Measurements from ENCODE around the gene TSPAN4.

DNA sequence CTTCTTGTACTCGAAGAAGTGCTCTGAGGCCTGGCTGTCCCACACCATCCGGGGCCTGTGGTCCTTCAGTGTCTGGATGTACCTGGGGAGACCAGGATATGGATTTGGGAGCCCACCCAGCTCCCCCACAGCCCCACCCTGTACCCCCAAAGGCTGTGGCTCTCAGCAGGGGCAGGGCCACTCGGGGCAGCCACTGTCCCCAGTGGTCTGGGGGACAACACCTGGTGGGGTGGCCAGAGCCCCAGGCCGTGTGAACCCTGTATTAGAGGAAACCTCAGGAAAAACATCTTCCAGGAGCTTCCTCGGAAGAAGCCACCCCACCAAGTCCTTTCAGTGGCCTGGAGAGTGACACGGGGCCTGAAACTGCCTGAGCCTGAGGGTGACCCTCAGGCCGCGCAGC lies 27.8 kb downstream of the TSPAN4 start:
- TF ChIP-seq POLR2A (IDR thresholded peaks at IDR 0.05) (no peak), POLR2AphosphoS5 (IDR thresholded peaks at IDR 0.05) (no peak), EP300 (IDR thresholded peaks at IDR 0.05; ENCODE audit: low read depth) (no peak)
- TF ChIP-seq, protein P1, sequence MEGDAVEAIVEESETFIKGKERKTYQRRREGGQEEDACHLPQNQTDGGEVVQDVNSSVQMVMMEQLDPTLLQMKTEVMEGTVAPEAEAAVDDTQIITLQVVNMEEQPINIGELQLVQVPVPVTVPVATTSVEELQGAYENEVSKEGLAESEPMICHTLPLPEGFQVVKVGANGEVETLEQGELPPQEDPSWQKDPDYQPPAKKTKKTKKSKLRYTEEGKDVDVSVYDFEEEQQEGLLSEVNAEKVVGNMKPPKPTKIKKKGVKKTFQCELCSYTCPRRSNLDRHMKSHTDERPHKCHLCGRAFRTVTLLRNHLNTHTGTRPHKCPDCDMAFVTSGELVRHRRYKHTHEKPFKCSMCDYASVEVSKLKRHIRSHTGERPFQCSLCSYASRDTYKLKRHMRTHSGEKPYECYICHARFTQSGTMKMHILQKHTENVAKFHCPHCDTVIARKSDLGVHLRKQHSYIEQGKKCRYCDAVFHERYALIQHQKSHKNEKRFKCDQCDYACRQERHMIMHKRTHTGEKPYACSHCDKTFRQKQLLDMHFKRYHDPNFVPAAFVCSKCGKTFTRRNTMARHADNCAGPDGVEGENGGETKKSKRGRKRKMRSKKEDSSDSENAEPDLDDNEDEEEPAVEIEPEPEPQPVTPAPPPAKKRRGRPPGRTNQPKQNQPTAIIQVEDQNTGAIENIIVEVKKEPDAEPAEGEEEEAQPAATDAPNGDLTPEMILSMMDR (IDR thresholded peaks at IDR 0.05), result no peak
